Measurements from ENCODE around the gene RHBDD2.
"Not testable (repeated sequence)": the region's sequence is repeated elsewhere in the genome, so short reads cannot be mapped to it uniquely, and the experiment has no call there.

Gene RHBDD2

GRCh38 chr7:75889223-75889825 is 10.5 kb downstream of the RHBDD2 start:
- no peak for DNase-seq (ENCODE audit: low read depth)

- no peak for DNase-seq (ENCODE audit: low read depth)
Measured at GRCh38 chr7:75889826-75890225, 11.0 kb downstream of the RHBDD2 start.

GRCh38 chr7:75891237-75891636 is 12.4 kb downstream of the RHBDD2 start:
- not testable (repeated sequence) for DNase-seq (ENCODE audit: low read depth)

GRCh38 chr7:75891815-75892411 is 13.1 kb downstream of the RHBDD2 start:
- no peak for DNase-seq (ENCODE audit: low read depth)

- DNase-seq (ENCODE audit: low read depth), result no peak
Measured at GRCh38 chr7:75892634-75893272, 13.9 kb downstream of the RHBDD2 start.

GRCh38 chr7:75896803-75897327 is 18.0 kb downstream of the RHBDD2 start:
- DNase-seq (ENCODE audit: low read depth), result no peak

GRCh38 chr7:75900617-75901315 is 21.9 kb downstream of the RHBDD2 start:
- no peak for DNase-seq (ENCODE audit: low read depth)

- no peak for DNase-seq (ENCODE audit: low read depth)
Measured at GRCh38 chr7:75905785-75906604, 27.2 kb downstream of the RHBDD2 start.

- DNase-seq (ENCODE audit: low read depth), result no peak
Measured at GRCh38 chr7:75906991-75907667, 28.3 kb downstream of the RHBDD2 start.

GRCh38 chr7:75907668-75908039 is 28.8 kb downstream of the RHBDD2 start:
- DNase-seq (ENCODE audit: low read depth), result not testable (repeated sequence)

GRCh38 chr7:75909521-75910132 is 30.8 kb downstream of the RHBDD2 start:
- no peak for DNase-seq (ENCODE audit: low read depth)

GRCh38 chr7:75911186-75911585 is 32.4 kb downstream of the RHBDD2 start:
- DNase-seq (ENCODE audit: low read depth), result not testable (repeated sequence)

- no peak for DNase-seq (ENCODE audit: low read depth)
Measured at GRCh38 chr7:75913437-75913836, 34.6 kb downstream of the RHBDD2 start.

- no peak for DNase-seq (ENCODE audit: low read depth)
Measured at GRCh38 chr7:75914169-75914654, 35.4 kb downstream of the RHBDD2 start.

- DNase-seq (ENCODE audit: low read depth), result peak; percentile 97
Measured at GRCh38 chr7:75914655-75915415, 36.0 kb downstream of the RHBDD2 start, which contains the start of gene POR. POR (plus strand) TSS chr7:75915155; CDS start chr7:75954002, 38,847 bp downstream.

- no peak for DNase-seq (ENCODE audit: low read depth)
Measured at GRCh38 chr7:75915416-75916156, 36.8 kb downstream of the RHBDD2 start.

- no peak for DNase-seq (ENCODE audit: low read depth)
Measured at GRCh38 chr7:75916259-75916658, 37.4 kb downstream of the RHBDD2 start.

- no peak for DNase-seq (ENCODE audit: low read depth)
Measured at GRCh38 chr7:75916685-75917634, 38.1 kb downstream of the RHBDD2 start.
